Stimulated activated CD4-positive, alpha-beta T cell treated with anti-CD3 and anti-CD28 coated beads, Interleukin-15, amount 100 ng/mL, for 48 hours (primary cell): ENCODE data around the gene B9D1.

Experiments used
- DNase-seq, 2 donors: peaks; one replicate each; pipeline ENCODE4 v3.0.0-alpha.2; 2020; ENCODE audit warnings: low read depth in 2 of 2

The B9D1 gene

DNA sequence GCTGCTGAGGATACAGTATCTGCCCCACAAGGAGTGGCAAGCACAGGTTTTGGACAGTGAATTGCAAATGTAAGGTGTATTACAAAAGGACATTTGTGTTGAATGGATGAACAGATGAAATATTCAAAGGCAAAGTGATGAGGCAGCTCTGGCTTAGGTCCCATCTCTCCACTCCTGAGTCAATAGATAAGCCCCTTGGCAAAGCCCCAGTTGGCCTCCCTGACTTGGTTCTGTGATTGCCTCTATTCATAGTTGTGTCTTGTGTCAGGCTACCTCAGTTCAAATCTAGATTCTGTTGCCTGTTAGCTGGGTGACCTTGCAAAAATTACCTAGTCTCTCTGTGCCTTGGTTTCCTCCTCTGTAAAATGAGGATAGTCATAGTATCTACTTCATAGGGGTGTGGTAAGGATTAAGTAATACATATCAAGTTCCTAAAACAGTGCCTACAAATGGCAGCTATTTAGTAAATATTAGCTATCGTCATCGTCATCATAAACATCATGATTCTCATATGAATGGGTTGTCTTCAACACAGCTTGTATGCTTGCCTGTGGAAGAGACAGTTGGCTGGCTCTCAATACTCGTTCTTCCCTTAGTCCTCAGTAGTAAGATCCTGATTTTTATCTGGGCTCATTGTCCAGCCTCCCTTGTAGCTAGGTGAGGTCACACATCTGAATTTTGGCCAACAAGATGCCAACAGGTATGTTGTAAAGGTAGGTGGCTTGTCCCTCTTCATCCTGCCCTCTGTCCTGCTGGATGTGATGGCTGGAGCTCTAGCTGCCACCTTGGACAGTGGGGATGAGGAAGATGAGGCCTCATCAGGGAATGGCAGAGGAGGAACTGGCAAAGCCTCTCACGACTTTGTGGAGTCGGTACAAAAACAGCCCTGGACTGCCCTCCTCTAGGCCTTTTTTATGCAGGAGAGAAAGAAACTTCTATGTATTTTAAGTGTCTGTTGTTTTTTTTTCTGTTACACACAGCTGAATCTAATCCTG is 26.6 kb upstream of the B9D1 start:
- no peak for DNase-seq

DNA sequence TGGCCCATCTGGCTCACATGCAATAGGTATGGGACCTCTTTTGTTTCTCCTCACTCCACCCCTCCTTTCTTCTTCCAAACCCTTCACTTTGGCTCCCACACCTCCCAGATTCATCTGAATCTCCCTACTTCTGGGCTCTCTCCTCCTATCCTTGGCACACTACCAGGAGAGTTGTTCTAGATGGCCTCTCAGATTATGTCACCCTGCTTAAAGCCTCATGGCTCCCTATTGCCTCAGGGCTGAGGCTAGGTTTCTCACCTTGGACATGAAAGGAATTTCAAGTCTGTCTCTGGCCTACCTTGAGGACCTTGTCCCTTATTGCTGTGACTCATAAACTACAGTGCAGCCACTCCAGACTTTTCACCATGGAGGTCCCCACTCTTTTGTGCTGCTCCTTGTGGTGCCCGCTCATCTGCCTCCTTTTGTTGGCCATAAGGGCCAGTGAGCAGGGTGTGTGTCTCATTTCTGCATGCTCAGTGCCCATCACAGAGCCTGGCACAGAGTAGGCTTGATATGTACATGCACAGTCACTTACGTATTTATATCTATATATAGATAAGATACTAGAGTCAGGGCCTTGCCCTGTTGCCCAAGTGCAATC is 25.5 kb upstream of the B9D1 start:
- no peak for DNase-seq

DNA sequence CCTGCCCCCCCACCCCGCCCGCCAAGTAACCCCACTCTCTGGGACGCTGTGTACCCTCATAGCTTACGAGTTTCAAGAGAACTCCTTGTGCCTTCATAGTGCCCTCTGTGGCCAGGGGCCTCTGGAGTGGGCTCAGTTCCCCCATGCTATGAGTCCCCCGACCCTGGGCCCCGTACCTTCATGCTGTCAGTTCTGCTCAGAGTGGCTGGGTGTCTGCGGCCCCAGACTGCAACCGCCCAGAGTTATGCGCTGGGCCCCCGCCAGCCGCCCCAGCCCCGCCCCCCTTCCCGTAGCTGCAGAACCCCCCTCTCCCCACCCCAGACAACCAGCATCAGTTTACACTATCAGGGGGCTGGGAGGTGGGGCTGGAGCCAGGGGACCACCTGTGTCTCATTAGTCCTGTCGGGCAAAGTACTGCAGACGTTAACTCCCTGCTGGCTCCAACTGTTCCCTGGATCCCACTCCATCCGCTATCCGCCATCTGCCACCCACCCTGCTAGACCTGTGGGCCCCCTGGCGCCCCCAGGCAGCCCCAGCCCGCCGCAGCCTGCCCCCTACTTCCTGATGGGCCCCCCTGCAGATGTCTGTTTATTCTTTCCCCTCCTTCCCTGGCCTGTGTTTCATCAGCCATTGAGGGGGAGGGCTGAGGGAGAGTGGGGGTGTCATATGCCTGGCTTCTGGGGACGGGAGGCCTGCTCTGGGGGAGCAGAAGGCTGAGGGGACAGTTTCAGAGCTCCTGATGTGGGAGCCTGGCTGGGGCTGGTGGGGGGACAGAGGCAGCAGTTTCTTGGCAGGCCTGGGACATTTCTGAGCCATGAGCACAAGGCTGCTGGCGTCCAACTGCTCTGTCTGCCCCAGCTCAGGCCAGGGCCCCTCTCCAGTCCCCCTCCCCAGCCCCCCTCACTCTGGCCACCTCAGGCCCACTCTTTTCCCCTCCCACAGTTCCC is 24.7 kb upstream of the B9D1 start, which contains the start of gene MFAP4:
Gene MFAP4 (minus strand): TSS at position 217 of the 947 bp plus-strand sequence. CDS start 35 bp downstream, at position 182.
- no peak for DNase-seq

DNA sequence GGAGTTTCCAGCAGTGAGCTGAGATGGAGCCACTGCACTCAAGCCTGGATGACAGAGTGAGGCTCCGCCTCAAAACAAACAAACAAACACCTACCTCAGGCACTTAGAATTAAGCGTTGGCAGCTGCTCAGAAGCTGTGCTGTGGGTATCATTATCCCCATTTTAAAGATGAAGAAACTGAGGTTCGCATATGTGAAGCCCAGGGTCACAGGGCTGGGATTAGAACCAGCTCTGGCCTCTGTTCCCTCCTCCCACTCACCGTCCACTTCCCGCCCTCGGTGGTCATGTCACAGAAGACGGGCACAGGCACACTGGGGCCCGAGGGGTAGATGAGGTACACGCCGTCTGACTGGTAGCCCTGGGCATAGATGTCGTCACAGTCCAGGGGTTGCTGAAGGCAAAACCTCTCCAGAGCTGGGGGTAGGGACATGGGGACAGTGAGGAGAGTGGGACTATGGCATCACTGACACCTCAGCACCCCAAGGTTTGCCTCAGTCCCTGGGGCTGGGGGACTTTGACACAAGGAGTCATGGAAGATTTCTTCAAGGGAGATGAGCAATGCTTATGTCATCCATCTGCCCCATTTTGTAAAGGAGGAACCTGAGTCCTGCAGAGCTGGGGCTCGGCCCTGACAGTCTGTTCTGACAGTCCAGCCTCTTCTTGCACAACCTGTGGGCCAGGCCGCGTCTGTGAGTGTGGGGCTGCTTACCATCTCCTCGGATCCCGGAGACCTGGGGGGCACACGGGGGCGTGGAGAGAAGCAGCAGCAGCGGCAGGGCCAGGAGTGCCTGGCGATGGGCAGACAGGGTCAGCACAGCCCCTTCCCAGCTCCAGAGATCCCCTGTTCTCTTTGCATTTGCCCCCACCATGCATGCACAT is 23.8 kb upstream of the B9D1 start:
- no peak for DNase-seq

DNA sequence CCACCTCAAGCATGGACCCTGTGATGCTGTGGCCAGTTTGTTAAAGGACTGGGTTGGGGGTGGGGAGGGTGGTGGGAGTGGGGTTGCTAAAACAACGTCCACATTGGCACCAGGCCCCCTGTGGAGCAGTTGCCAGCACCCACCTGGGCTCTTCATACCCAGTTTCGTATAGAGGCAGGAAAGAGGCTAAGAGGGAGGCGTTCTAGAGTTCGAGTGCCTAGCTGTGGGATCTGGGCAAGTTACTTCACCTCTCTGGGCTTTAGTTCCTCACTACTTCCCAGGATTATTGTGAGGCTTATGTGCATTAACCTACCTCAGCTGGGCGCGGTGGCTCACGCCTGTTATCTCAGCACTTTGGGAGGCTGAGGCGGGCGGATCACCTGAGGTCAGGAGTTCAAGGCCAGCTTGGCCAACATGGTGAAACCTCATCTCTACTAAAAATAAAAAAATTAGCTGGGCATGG is 23.0 kb upstream of the B9D1 start:
- no peak for DNase-seq

DNA sequence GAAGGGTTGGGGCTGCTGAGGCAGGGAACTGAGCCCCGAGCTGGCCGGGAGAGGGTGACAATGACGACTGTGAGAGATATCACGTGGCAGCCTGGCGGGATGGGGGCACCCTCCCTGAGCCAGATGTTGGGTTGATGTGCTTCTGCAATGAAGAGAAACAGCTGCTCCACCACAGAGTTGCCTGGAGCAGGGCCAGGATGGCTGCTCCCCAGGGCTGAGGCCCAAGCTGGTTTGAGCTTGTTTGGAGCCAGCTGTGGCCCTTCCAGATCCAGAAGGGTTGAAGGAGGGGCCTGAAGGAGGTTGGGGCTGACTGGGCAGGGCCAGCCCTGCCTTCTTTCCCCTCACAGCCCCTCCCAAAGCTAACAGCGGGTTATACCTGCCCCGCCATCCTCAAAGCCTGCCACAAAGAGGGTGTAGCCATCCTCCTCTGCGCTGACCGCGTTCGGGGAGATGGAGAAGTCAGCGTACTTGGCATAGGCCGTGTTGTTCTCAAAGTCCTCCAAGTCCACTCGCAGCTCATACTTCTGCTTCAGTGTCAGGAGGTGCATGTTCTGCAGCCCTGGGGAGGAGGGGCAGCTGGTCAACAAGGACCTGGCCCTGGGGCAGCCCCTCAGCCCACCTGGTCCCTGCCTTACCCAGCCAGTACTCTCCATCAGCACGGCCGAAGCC is 22.3 kb upstream of the B9D1 start:
- no peak for DNase-seq

DNA sequence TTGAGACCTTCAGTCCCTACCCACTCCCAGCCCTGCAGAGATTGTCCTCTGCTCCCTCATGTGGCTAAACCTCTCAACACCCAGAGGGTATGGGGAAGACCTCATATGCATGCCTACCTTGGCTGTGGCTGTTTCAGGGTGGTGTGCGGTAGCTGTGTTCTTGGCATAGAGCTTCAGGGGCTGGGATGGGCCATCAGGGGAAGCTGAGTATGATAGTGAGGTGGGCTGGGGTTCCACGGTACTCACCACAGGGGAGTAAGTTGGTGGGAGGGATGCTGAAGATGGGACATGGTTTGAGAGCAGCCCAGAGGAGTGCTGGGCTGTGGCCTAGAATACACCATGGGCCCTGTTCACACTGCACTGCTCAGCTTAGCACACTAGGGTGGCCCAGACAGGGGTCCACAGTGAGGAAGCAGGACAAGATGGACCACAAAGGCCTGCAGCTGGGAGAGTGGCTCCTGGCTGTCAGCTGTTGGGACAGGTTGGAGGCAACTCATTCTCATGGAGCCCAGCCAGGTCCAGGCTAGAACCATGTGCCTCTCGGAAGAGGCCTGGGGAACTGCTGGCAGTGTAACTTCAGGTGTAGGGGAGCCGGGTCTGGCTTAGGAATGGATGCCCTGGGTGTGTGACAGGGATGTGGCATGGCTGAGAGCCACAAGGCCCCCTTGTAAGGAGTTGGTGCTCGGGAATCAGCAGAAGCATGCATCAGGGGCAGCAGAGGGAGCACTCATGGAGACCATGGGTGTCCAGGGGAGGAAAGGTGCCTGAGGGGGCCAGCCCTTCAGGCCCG is 21.4 kb upstream of the B9D1 start:
- no peak for DNase-seq

DNA sequence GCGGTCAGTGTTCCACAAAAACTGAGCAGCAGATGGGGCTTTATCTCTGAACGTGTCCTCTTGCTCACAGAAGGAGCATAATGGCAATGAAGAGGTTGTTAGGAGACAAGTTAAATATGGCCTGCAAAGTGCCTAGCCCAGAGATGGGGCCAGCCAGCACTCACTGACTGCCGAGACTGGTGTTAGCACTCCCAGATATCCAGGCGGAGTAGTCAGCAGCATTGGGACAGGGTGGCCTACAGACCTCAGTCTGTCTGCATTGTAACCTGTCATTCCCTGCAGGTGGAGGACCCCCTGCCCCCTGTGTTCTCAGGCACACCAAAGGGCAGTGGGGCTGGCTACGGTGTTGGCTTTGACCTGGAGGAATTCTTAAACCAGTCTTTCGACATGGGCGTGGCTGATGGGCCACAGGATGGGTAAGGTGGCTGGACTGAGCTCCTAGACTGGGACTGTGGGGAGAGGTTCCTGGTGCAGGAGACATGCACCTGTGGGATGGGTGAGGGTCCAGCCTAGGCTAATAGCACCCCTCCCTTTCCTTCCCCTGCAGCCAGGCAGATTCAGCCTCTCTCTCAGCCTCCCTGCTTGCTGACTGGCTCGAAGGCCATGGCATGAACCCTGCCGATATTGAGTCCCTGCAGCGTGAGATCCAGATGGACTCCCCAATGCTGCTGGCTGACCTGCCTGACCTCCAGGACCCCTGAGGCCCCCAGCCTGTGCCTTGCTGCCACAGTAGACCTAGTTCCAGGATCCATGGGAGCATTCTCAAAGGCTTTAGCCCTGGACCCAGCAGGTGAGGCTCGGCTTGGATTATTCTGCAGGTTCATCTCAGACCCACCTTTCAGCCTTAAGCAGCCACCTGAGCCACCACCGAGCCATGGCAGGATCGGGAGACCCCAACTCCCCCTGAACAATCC is 20.3 kb upstream of the B9D1 start:
- no peak for DNase-seq

DNA sequence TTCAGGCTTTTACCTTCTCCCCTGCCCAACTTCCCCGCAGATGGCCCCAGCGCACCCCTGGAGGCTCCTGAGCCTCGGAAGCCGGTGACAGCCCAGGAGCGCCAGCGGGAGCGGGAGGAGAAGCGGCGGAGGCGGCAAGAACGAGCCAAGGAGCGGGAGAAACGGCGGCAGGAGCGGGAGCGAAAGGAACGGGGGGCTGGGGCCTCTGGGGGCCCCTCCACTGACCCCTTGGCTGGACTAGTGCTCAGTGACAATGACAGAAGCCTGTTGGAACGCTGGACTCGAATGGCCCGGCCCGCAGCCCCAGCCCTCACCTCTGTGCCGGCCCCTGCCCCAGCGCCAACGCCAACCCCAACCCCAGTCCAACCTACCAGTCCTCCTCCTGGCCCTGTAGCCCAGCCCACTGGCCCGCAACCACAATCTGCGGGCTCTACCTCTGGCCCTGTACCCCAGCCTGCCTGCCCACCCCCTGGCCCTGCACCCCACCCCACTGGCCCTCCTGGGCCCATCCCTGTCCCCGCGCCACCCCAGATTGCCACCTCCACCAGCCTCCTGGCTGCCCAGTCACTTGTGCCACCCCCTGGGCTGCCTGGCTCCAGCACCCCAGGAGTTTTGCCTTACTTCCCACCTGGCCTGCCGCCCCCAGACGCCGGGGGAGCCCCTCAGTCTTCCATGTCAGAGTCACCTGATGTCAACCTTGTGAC is 19.4 kb upstream of the B9D1 start:
- no peak for DNase-seq

DNA sequence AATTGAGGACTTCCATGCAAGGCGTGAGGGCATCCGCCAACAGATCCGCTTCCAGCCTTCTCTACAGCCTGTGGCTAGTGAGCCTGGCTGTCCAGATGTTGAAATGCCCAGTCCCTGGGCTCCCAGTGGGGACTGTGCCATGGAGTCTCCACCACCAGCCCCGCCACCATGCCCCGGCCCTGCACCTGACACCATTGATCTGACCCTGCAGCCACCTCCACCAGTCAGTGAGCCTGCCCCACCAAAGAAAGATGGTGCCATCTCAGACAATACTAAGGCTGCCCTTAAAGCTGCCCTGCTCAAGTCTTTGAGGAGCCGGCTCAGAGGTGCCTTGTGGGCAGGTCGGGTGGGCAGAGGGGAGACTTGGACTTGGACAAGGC is 18.8 kb upstream of the B9D1 start:
- DNase-seq, result no peak

DNA sequence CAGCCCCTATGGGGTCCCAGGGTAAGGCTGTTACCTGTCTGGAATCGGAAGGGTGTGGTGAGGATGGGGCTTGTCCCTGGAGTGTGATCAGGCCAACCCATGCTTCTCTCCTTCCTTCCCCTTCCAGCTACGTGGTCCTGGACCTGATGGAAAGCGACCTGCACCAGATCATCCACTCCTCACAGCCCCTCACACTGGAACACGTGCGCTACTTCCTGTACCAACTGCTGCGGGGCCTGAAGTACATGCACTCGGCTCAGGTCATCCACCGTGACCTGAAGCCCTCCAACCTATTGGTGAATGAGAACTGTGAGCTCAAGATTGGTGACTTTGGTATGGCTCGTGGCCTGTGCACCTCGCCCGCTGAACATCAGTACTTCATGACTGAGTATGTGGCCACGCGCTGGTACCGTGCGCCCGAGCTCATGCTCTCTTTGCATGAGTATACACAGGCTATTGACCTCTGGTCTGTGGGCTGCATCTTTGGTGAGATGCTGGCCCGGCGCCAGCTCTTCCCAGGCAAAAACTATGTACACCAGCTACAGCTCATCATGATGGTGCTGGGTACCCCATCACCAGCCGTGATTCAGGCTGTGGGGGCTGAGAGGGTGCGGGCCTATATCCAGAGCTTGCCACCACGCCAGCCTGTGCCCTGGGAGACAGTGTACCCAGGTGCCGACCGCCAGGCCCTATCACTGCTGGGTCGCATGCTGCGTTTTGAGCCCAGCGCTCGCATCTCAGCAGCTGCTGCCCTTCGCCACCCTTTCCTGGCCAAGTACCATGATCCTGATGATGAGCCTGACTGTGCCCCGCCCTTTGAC is 18.2 kb upstream of the B9D1 start:
- no peak for DNase-seq

DNA sequence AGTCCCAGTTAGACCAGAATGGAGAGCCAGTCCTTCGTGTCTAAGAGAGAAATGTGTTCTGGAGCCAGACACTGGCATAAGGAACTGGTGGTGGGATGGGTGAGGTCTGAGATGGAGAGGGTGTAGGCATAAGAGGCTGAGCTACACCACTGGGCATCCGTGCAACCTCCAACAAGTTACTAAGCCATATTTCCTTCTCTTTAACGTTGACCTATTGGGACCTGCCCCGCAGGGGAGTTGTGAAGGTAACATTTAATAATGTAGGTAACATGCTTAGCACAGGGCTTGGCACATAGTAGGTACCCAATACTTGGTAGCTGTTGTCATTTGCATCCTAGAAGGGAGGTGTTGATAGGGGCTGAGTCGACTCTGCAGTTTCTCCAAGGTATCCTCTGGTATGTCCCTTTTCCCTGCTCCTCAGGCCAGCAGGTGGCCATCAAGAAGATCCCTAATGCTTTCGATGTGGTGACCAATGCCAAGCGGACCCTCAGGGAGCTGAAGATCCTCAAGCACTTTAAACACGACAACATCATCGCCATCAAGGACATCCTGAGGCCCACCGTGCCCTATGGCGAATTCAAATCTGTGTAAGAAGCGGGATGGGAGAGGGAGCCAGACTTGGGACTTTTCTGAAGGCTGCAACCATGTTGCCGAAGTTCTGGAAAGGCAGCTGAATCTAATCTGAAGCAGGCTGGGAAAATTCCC is 17.0 kb upstream of the B9D1 start:
- no peak for DNase-seq

DNA sequence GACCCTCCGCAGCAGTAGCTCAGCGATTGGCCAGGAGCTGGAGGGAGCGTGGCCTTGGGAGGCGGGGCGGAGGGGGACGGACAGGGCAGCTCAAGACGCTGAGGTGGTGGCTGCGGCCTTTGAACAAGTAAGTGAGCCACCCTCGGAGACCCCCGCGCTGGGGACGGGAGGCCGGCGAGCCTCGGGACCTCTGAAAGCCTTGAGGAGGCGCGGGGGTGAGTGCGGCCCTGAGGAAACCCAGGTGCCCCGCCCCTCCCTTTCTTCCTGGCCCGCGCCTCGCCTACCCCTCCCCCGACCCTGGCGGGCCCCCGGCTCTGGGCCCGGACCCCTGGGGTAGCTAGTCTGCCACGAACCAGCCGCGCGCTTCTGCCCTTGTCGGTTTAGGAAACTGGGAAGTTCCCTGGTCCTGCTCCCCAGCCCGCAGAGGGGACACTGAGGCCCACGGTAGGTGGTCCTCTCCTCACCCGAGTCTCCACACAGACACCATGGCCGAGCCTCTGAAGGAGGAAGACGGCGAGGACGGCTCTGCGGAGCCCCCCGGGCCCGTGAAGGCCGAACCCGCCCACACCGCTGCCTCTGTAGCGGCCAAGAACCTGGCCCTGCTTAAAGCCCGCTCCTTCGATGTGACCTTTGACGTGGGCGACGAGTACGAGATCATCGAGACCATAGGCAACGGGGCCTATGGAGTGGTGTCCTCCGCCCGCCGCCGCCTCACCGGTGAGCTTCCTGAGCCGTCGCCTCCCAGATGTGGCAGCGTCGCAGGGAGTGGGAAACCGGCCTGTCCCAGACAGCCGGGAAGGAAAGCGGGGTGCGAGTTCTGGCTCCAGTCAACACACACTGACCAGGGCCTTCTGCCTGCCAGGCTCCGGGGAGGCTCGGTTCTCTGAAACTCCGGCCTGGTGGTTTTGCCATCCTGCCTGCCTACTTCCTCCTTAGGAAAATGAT is 16.2 kb upstream of the B9D1 start, which contains the start of gene MAPK7:
Gene MAPK7 (plus strand): TSS at position 83 of the 945 bp plus-strand sequence. CDS start 403 bp downstream, at position 486.
- DNase-seq, result no peak

DNA sequence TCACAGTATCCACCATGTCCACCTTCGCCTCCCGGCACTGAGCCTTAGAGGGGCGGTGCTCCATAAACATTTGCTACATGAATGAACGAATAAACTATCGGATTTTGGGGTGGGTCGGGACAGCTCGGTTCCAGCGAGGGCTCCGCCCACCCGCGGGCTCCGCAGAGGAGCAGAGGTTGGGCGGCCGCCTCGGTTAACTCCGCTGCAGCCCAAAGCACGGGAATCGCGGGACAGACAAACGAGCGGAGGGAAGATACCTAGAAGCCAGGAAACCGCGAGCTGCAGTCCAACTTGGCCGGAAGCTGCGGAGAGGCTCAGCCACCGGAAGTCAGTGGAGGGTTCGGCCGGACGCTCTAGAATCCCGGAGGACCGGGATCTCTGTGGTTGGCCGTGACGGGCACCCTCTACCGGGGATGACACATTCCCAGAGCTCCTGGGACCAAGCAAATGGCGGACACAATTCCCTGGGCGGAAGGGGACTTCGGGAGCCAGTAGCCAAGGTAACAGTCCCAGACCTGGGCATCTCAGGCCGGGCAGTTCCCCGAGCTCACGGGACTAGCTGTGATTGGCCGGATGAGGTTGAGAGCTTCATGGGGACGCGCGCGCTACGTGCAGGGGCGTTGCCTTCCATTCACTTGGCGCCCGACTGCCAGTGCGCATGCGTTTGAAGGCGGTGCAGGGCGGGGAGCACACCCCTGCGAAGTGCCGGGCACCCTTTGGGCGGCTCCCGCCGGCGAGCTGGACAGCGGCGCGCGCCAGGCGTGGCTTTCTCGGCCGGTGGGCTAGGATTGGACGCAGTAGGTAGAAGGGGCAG is 15.3 kb upstream of the B9D1 start:
- DNase-seq, result peak; percentile 90 to 94
